A549 (cell line): ENCODE results near the gene CLPTM1. TPM values are rescaled to one million over a fixed set of nuclear protein-coding genes. Genes with fewer than 3 reads are reported as not detected.

Source experiments
- ATAC-seq, 2 experiments: fragments of 200-7000 bp in 1 of 2; fragments of >200 bp in 1 of 2; cut with Nextera tagmentation in 1 of 2; cut with Tn5 transposase in 1 of 2; 3 replicates each; pipeline versions ENCODE4 v1.8.0 to v1.9.1; 2018 to 2020; ENCODE audit warnings: mild to moderate bottlenecking in 1 of 2, moderate library complexity in 1 of 2
- CTCF ChIA-PET: fragments of 300-600 bp; sonication (Branson Sonifier 250); formaldehyde crosslinking; extraction: SDS; loops from one replicate; lab custom pipeline; 2021; ENCODE audit warnings: antibody characterized with exemption, inconsistent platforms; lab: Yijun Ruan, JAX
- POLR2A ChIA-PET: fragments of 350-600 bp; formaldehyde crosslinking; extraction: SDS; loops from one replicate; lab custom pipeline; 2021; ENCODE audit warnings: antibody characterized with exemption, inconsistent platforms; lab: Yijun Ruan, JAX
- DNase-seq, 2 experiments: peaks; one replicate each; pipeline versions ENCODE4 v3.0.0 to v3.0.0-alpha.2; 2011 to 2016; ENCODE audit warnings: low read depth in 1 of 2, low spot score in 1 of 2
- FAIRE-seq: peaks from 2 replicates; lab custom pipeline; 2011; peaks lifted over from hg19 to GRCh38; lab: Jason Lieb, UNC
- H3K27ac ChIP-seq, 2 experiments: fragments of >200 bp; sonication (Bioruptor Twin); formaldehyde crosslinking; 3 replicates each; pipeline ENCODE4 v1.5.1; 2016 to 2017
- H3K4me1 ChIP-seq: fragments of >200 bp; sonication (Bioruptor Twin); formaldehyde crosslinking; 3 replicates; pipeline ENCODE4 v1.6.1; 2016
- H3K4me2 ChIP-seq: fragments of >200 bp; sonication (Bioruptor Twin); formaldehyde crosslinking; 3 replicates; pipeline ENCODE4 v1.6.1; 2016
- H3K4me3 ChIP-seq: fragments of >200 bp; sonication (Bioruptor Twin); formaldehyde crosslinking; 3 replicates; pipeline ENCODE4 v1.5.1; 2016
- H3K9me3 ChIP-seq: fragments of >200 bp; sonication (Bioruptor Twin); formaldehyde crosslinking; 3 replicates; pipeline ENCODE4 v1.6.1; 2016
- BCL3 ChIP-seq: fragments of >200 bp; sonication (Bioruptor Twin); formaldehyde crosslinking; IDR thresholded peaks from 3 replicates; pipeline ENCODE4 v1.6.1; 2016
- CBX8 ChIP-seq: fragments of 200-600 bp; sonication (generic); IDR thresholded peaks from 2 replicates; pipeline ENCODE4 v1.6.1; 2016
- CHD4 ChIP-seq: fragments of 200-600 bp; sonication (generic); IDR thresholded peaks from 2 replicates; pipeline ENCODE4 v1.6.1; 2016; ENCODE audit warnings: antibody characterized with exemption, mild to moderate bottlenecking, borderline replicate concordance
- CTCF ChIP-seq: fragments of >200 bp; sonication (Bioruptor Twin); formaldehyde crosslinking; IDR thresholded peaks from 3 replicates; pipeline ENCODE4 v1.5.1; 2016
- EP300 ChIP-seq, 2 experiments: fragments of >200 bp; sonication (Bioruptor Twin); formaldehyde crosslinking; IDR thresholded peaks; 2 replicates in 1 of 2; 3 replicates in 1 of 2; pipeline ENCODE4 v1.6.1; 2016 to 2017
- GATA3 ChIP-seq: IDR thresholded peaks from 2 replicates; pipeline ENCODE4 v1.6.1; 2012; ENCODE audit warnings: borderline replicate concordance
- HDAC2 ChIP-seq: fragments of 200-600 bp; sonication (generic); IDR thresholded peaks from 2 replicates; pipeline ENCODE4 v1.6.1; 2016
- HOXA7 ChIP-seq: fragments of 250-450 bp; sonication (Bioruptor Pico); IDR thresholded peaks from 2 replicates; pipeline ENCODE4 v1.5.0; 2020; ENCODE audit warnings: mild to moderate bottlenecking, moderate library complexity
- MAFK ChIP-seq: fragments of 450-650 bp; IDR thresholded peaks from 2 replicates; pipeline ENCODE4 v1.6.1; 2014; ENCODE audit not compliant: partially characterized antibody
- MAX ChIP-seq: IDR thresholded peaks from 2 replicates; pipeline ENCODE4 v1.6.1; 2012
- MYC ChIP-seq: IDR thresholded peaks from 2 replicates; pipeline ENCODE4 v1.6.1; 2012; ENCODE audit warnings: mild to moderate bottlenecking, inconsistent platforms, low read length, improper control_type of control experiment, borderline replicate concordance
- NFE2L2 ChIP-seq: fragments of 150-350 bp; conservative IDR thresholded peaks from 2 replicates; pipeline ENCODE4 v1.6.1; 2014; ENCODE audit warnings: low read length
- NPAS2 ChIP-seq: fragments of 250-450 bp; sonication (Bioruptor Pico); IDR thresholded peaks from 2 replicates; pipeline ENCODE4 v1.8.0; 2022; ENCODE audit warnings: mild to moderate bottlenecking, moderate library complexity, borderline replicate concordance
- NR3C1 ChIP-seq: fragments of >200 bp; sonication (Bioruptor Twin); formaldehyde crosslinking; IDR thresholded peaks from 3 replicates; pipeline ENCODE4 v1.6.1; 2017
- RAD21 ChIP-seq, 2 experiments: fragments of >200 bp in 1 of 2; sonication (Bioruptor Twin) in 1 of 2; formaldehyde crosslinking in 1 of 2; IDR thresholded peaks in 1 of 2; conservative IDR thresholded peaks in 1 of 2; 2 replicates in 1 of 2; 3 replicates in 1 of 2; pipeline ENCODE4 v1.6.1; 2012 to 2018; ENCODE audit warnings: inconsistent platforms in 1 of 2
- RARB ChIP-seq: fragments of 250-450 bp; sonication (Bioruptor Pico); IDR thresholded peaks from 2 replicates; pipeline ENCODE4 v1.8.0; 2021; ENCODE audit warnings: mild to moderate bottlenecking, moderate library complexity
- RFX5 ChIP-seq: fragments of 450-650 bp; IDR thresholded peaks from 2 replicates; pipeline ENCODE4 v1.7.1; 2014; ENCODE audit warnings: antibody characterized with exemption, mild to moderate bottlenecking, moderate library complexity
- RNF2 ChIP-seq: fragments of 200-600 bp; sonication (generic); IDR thresholded peaks from 2 replicates; pipeline ENCODE4 v1.6.1; 2016; ENCODE audit warnings: low read depth, mild to moderate bottlenecking, antibody characterized with exemption, moderate library complexity, borderline replicate concordance
- SMC3 ChIP-seq: fragments of >200 bp; sonication (Bioruptor Twin); formaldehyde crosslinking; IDR thresholded peaks from 3 replicates; pipeline ENCODE4 v1.6.1; 2018; ENCODE audit warnings: inconsistent platforms
- TFCP2L1 ChIP-seq: fragments of 250-450 bp; sonication (Bioruptor Pico); IDR thresholded peaks from 2 replicates; pipeline ENCODE4 v1.5.0; 2021; ENCODE audit warnings: mild to moderate bottlenecking
- ZSCAN20 ChIP-seq: fragments of 250-450 bp; sonication (Bioruptor Pico); IDR thresholded peaks from 2 replicates; pipeline ENCODE4 v1.8.0; 2022; ENCODE audit warnings: mild to moderate bottlenecking, moderate library complexity
- WGBS: methylation state at CpG from one replicate; pipeline ENCODE4 v1.1.6; 2017; ENCODE audit errors: missing lambda C conversion rate; 5-methylcytosine and 5-hydroxymethylcytosine counted together
- polyA plus RNA-seq, 4 experiments: library from polyadenylated mRNA; depleted of rRNA in 3 of 4; stranded (reverse); fragments of >200 nt; fragmentation: RNase III in 1 of 4; extraction: RNeasy Plus Mini Kit Qiagen cat#74134 plus additional on column Dnase treatment in 1 of 4; gene quantifications; 2 replicates in 3 of 4; 3 replicates in 1 of 4; pipeline ENCODE4 v1.2.3, GENCODE V29; 2011 to 2017
- TF ChIP-seq, protein P1 (sequence below): fragments of 250-450 bp; sonication (Bioruptor Pico); IDR thresholded peaks from 2 replicates; pipeline ENCODE4 v1.5.0; 2021; ENCODE audit warnings: mild to moderate bottlenecking, moderate library complexity, borderline replicate concordance

The CLPTM1 gene
- polyA plus RNA-seq, 2 of the 4 experiments (the other 2 are of a cell fraction): 99.3 to 188 TPM

DNA sequence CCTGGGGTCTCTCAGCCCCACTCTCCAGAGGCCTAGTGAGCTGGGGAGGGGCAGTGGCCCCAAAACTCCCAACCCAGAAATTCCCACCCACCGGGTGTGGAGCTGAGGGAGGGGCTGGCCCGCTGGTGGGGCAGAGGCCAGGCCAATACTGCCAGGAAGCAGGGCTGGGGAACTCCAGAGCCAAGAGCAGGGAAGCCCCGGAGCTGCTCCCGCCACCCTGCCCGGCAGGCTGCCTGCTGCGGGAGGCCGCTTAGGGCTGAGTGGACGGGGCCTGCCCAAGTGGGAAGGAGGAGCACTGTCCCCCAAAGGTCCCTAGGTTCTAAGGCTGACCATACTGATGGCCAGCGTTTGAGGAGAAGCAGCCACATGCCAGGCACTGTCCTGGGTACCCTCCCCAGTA is 33.1 kb downstream of the CLPTM1 start:
- Histone ChIP-seq H3K27ac (no peak overlapping the region), H3K4me3 (no peak overlapping the region), H3K4me1 (no peaks in the 10 kb centered on the region), H3K4me2 (no peak overlapping the region), H3K9me3 (no peaks in the 10 kb centered on the region)
- DNase-seq (no peak), ATAC-seq (no peak), FAIRE-seq (no peak)
- POLR2A ChIA-PET: interaction anchor here (0.6 kb wide), 1 partner anchor 31 kb away, joined by 3 read pairs; no protein-coding TSS in a partner anchor
- CTCF ChIA-PET: interaction anchor here (0.9 to 7.0 kb wide), 13 partner anchors 9 to 87 kb away, joined by 3 to 59 read pairs (median 4); partner anchors contain the start of gene RELB
- TF ChIP-seq NR3C1: no peak
- no peak for TF ChIP-seq BCL3
- no peak for TF ChIP-seq HDAC2
- no peak for TF ChIP-seq EP300 (IDR thresholded peaks at IDR 0.05)
- TF ChIP-seq MAX: no peak
- TF ChIP-seq, protein P1, sequence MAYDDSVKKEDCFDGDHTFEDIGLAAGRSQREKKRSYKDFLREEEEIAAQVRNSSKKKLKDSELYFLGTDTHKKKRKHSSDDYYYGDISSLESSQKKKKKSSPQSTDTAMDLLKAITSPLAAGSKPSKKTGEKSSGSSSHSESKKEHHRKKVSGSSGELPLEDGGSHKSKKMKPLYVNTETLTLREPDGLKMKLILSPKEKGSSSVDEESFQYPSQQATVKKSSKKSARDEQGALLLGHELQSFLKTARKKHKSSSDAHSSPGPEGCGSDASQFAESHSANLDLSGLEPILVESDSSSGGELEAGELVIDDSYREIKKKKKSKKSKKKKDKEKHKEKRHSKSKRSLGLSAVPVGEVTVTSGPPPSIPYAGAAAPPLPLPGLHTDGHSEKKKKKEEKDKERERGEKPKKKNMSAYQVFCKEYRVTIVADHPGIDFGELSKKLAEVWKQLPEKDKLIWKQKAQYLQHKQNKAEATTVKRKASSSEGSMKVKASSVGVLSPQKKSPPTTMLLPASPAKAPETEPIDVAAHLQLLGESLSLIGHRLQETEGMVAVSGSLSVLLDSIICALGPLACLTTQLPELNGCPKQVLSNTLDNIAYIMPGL (CRISPR knock-in tag): no peak
- no peak for TF ChIP-seq HOXA7 (CRISPR knock-in tag)
- no peak for TF ChIP-seq TFCP2L1
- no peak for TF ChIP-seq GATA3
- no peak for TF ChIP-seq NPAS2 (CRISPR knock-in tag)
- no peak for TF ChIP-seq CBX8
- TF ChIP-seq CHD4: no peak
- no peak for TF ChIP-seq ZSCAN20 (CRISPR knock-in tag)
- TF ChIP-seq RARB (CRISPR knock-in tag): no peak
- TF ChIP-seq RNF2: no peak
- no peak for TF ChIP-seq MYC
- TF ChIP-seq MAFK: no peak
- no peak for TF ChIP-seq RFX5
- no peak for TF ChIP-seq NFE2L2
- WGBS: 79% methylated on average over 7 of the region's 9 CpGs

GRCh38 chr19:44988896-44989556 is 33.8 kb downstream of the CLPTM1 start:
- FAIRE-seq: no peak
- POLR2A ChIA-PET: interaction anchor here (1.4 kb wide), 1 partner anchor 50 kb away, joined by 6 read pairs; the partner anchor contains the start of gene CLASRP
- CTCF ChIA-PET: interaction anchor here (0.8 to 7.0 kb wide), 21 partner anchors 10 to 333 kb away, joined by 3 to 59 read pairs (median 3); partner anchors contain the start of genes CLPTM1 and RELB

More at GRCh38 chr19:44988896-44989556, 33.8 kb downstream of the CLPTM1 start:
- Histone ChIP-seq H3K9me3 (no peaks in the 10 kb centered on the region), H3K4me3 (no peak overlapping the region), H3K4me1 (no peaks in the 10 kb centered on the region), H3K27ac (no peak overlapping the region), H3K4me2 (no peak overlapping the region)
- WGBS: 66% methylated on average over 15 of the region's 15 CpGs
- peak; percentile 75 to 85 for DNase-seq
- TF ChIP-seq SMC3 (peak; percentile 49), RAD21 (conservative IDR thresholded peaks at IDR 0.05 in 1 of 2, IDR thresholded peaks at IDR 0.05 in 1 of 2) (peak; percentile 44 to 47; a peak in 3 of 5 replicates), HOXA7 (CRISPR knock-in tag) (no peak), CTCF (peak; percentile 62), MAX (no peak), NPAS2 (CRISPR knock-in tag) (no peak), RFX5 (no peak)
- TF ChIP-seq, all 56 proteins: peak for 3
- peak; percentile 60 to 83 for ATAC-seq
